DMS53 (cell line): Measurements from ENCODE around the gene FAM78B.
A peak's percentile ranks its signal among the peaks of the same experiment; 100 is the strongest.

Experiments used
- DNase-seq: peaks from one replicate; lab custom pipeline; 2025; lab: John Stamatoyannopoulos, UW

FAM78B gene, protein sequence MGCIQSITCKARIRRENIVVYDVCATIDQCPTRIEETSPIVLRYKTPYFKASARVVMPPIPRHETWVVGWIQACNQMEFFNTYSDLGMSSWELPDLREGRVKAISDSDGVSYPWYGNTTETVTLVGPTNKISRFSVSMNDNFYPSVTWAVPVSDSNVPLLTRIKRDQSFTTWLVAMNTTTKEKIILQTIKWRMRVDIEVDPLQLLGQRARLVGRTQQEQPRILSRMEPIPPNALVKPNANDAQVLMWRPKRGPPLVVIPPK

GRCh38 chr1:166166698-166167571 is at the start of gene FAM78B:
FAM78B (minus strand) TSS chr1:166167001; CDS start chr1:166166248, 753 bp downstream.
- DNase-seq: peak; percentile 93

DNA sequence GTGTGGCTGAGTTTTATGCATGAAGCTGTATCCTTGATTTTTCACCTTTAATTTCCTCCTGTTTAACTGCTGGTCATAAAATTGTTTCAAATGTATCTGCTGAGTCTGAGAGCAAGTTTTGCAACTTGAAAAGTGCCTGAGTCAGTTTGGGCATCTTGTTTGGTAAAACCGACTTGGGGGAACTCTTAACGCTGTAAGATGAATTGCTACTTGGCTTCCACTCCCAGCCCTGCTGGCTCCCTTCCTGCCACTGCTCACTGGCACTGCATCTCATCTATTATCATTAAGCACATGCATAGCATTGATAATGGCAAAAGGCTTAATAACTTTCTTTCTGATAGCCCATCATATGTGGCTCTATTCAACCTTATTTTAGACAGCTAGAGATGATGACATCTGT is 35.7 kb upstream of the FAM78B start:
- no peak for DNase-seq

DNA sequence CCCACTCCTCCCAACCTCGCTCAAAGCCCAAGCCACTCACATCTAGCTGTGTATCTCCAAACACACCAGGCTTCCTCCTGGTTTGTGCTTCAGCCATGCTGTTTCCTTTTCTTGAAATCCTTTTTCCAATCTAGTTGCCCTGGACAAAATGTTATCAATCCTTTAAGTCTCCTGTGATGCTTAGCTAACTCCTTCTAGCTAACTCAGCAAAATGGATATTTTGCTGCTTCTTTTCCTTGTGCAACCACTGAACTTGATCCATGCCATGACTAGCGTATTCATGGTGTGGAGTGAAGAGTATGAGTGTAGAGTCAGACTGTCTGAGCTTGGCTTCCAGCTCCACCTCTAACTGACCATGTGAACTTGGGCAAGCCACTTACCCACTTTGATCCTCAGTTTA is 33.9 kb upstream of the FAM78B start:
- no peak for DNase-seq

DNA sequence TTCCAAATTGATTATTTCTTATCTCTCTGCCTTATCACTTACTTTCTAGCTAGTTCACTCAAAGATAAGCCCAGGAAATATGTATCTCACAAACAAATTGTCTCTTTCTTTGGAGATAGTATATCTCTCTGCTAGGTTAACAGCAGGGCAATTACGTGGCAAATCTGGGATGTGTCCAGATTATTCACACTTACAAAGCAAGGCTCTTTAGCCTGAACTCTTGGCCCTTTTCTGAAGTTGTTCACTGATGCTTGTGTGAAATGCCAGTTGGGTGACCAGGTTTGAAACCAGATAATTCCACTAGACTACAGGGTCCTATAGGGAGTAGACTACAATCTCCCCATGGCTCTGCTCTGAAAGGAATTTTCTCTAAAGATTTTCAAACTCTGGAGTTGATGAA is 30.8 kb upstream of the FAM78B start:
- DNase-seq: no peak

- no peak for DNase-seq
Measured at GRCh38 chr1:166197141-166197540, 30.3 kb upstream of the FAM78B start.

GRCh38 chr1:166193057-166193698 is 26.4 kb upstream of the FAM78B start:
- no peak for DNase-seq

DNA sequence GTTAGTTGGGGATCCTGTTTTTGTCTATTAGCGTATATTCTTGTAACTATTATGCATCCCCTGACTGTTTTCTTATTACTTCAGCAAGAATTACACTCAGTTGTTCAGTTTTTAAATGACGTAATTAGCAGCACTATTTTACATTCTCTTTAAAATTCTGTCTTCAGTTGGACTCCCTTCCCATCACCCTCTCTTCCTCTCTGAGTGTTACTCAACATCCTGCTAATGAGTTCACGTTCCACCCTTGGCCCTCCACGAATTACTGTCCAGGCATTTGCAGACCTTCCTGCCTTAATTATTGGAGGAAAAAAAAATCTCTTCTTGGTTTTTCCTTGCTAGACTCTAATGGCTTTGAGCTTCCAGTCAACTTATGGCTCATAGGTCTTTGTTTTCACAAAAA is 23.6 kb upstream of the FAM78B start:
- no peak for DNase-seq

DNA sequence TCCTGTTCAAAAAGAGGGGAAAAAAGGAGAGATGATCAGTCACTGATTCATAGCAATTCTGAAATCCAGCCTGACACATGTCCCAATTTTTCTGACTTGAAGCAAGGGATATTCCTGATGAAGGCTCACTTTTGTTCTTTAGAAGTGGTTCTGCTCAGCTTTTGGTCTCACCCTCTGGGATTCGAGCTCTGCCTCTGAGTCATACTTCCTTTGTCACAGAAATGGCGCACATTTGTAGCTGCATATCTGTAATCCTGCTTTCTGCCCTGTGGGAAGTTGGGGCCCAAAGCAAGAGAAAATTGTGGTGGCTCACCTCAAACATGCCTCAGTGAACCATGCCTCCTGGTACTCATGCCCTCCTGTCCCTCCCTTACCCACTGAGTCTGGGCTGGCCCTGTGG is 22.3 kb upstream of the FAM78B start:
- DNase-seq: peak; percentile 23

- no peak for DNase-seq
Measured at GRCh38 chr1:166185526-166185925, 18.7 kb upstream of the FAM78B start.

GRCh38 chr1:166184897-166185296 is 18.1 kb upstream of the FAM78B start:
- no peak for DNase-seq

GRCh38 chr1:166184012-166184411 is 17.2 kb upstream of the FAM78B start:
- no peak for DNase-seq

- no peak for DNase-seq
Measured at GRCh38 chr1:166182281-166182680, 15.5 kb upstream of the FAM78B start.

GRCh38 chr1:166176416-166176815 is 9.6 kb upstream of the FAM78B start:
- no peak for DNase-seq

DNA sequence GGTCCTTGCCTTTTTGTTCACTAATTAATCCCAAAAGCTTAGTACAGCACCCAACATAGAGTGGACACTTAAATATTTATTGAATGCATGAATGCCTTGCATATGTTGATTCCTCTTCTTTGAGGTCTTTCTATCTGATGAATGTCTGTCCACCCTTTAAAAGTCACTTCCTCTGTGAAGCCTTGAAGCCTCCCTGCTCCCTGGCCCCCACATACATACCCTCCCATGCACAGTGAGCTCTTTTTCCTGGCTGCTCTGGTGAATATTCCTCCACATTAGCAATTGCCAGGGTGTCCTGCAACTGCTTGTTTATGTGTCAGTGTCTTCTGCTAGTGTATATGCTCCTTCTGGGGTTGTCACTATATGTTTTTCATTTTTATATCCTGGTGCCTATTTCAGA is 8.2 kb upstream of the FAM78B start:
- DNase-seq: no peak

DNA sequence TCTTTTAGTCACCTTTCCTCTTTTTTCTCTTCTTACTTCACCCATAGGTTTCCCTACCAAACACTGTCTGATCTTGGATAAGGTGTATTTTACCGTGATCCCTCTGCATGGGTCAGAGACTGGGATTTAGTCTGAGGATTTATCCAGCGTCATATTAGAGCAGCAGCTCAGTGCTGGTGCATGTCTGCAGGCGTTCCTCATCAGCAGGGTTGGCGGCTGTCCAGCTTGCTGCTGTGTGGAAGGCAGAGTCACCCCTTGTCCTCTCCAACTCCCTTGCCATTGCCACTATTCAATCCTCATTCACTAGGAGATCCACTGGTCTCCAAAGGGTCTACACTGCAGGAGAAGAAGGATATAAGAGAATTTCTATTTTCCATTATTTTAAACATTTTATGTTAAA is 7.3 kb upstream of the FAM78B start:
- no peak for DNase-seq

DNA sequence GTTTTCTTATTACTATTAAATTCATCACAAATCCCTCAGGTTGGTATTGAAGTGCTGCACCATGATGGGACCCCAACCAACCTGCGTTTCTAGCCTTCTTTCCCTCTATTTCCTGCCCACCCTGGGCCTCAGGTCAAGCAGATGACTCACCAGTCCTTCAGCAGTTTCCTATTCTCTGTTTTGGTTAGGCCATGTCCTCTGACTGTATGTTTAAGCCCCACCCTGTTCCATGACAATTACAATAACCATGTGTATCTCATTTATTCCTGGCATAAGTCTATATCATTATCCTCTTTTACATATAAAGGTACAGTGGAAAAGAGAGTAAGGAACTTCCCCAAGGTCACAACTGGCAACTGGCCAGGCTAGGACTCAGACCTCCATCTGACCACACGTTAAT is 5.3 kb upstream of the FAM78B start:
- peak; percentile 54 for DNase-seq

- DNase-seq: no peak
Measured at GRCh38 chr1:166170726-166171125, 3.9 kb upstream of the FAM78B start.

- DNase-seq: no peak
Measured at GRCh38 chr1:166170075-166170474, 3.3 kb upstream of the FAM78B start.

- no peak for DNase-seq
Measured at GRCh38 chr1:166169182-166169581, 2.4 kb upstream of the FAM78B start.

GRCh38 chr1:166167572-166167925 is 748 bp upstream of the FAM78B start:
- DNase-seq: peak; percentile 59

DNA sequence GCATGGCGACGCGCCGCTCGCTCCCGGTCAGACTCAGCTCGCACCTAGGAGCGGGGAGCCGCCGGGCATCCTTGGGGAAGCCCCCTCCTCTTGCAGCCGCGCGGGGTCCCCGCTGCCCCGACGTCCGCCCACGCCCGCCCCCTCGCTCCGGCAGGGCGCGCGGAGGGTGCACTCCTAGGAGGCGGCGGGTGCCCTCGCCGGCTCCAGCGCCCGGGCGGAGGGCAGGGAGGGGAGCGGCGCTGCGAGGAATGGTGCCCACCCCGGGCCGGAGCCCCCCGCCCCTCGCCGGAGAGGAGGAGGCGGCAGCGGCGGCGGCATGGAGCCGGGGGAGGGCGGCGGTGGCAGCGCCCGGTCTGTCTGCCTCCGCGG is 488 bp downstream of the FAM78B start:
- no peak for DNase-seq

DNA sequence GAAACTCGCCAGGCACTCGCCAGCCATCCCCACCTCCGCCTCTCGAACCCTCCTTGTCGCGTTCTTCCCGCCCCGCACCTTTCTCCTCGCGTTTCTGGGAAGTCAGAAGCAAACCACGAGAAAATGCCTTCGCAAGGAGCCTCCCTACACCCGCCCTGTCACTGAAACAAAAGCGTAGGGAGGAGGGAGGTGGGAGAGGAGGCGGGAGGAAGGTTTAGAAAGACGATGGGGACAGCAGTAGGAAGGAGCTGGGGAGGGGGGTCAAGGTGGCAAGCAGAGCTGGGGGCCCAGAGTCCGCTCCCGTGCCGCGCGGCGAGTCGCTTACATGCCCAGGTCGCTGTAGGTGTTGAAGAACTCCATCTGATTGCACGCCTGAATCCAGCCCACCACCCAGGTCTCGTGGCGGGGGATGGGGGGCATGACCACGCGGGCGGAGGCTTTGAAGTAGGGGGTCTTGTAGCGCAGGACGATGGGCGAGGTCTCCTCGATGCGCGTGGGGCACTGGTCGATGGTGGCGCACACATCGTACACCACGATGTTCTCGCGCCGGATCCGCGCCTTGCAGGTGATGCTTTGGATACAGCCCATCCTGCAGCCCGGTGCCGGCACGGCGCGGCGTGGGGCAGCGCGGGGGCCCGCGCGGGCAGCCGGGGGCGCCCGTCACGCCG is 1.0 kb downstream of the FAM78B start:
- DNase-seq: peak; percentile 72
